Posterior cingulate gyrus (tissue), 11 donors: ENCODE data around the gene KCNK18.
A peak's percentile ranks its signal among the peaks of the same experiment; 100 is the strongest.
"Not testable (repeated sequence)": the region's sequence is repeated elsewhere in the genome, so short reads cannot be mapped to it uniquely, and the experiment has no call there.

Experiments
- DNase-seq, 10 donors: peaks; one replicate each; pipeline versions ENCODE4 v3.0.0 to v3.0.0-alpha.2; 2020 to 2021; ENCODE audit warnings: mixed read lengths in 3 of 10
- intact Hi-C: fragments of 100-400 bp; cut with DNase I; formaldehyde crosslinking; loops from one replicate; pipeline ENCODE4 v1.15.1; 2023

KCNK18 gene

GRCh38 chr10:117216611-117217195 is 19.4 kb downstream of the KCNK18 start:
- peak; percentile 37 to 95 (median 68) for DNase-seq
- intact Hi-C loops, result loop anchor here (1.0 kb wide), 1 partner anchor 104 kb away; no protein-coding TSS in a partner anchor

GRCh38 chr10:117217196-117217761 is 20.0 kb downstream of the KCNK18 start:
- DNase-seq, result peak in 1 of 10 donors; percentile 72
- intact Hi-C loops, result loop anchor here (1.0 kb wide), 1 partner anchor 103 kb away; no protein-coding TSS in a partner anchor

- intact Hi-C loops, result no loop called here
- DNase-seq, result peak in 1 of 10 donors; percentile 55
These were observed 21.4 kb downstream of the KCNK18 start for GRCh38 chr10:117218654-117219053.

- intact Hi-C loops, result no loop called here
- DNase-seq, result no peak
These were observed 23.9 kb downstream of the KCNK18 start for GRCh38 chr10:117221156-117221711.

GRCh38 chr10:117222552-117222951 is 25.3 kb downstream of the KCNK18 start:
- no peak for DNase-seq
- intact Hi-C loops, result no loop called here

GRCh38 chr10:117222976-117223692 is 25.8 kb downstream of the KCNK18 start:
- intact Hi-C loops, result no loop called here

GRCh38 chr10:117223693-117224430 is 26.6 kb downstream of the KCNK18 start:
- intact Hi-C loops, result no loop called here
- DNase-seq, result no peak

More at GRCh38 chr10:117222976-117223692, 25.8 kb downstream of the KCNK18 start:
- DNase-seq, result peak in 1 of 10 donors; percentile 32

GRCh38 chr10:117224881-117225280 is 27.6 kb downstream of the KCNK18 start:
- no peak for DNase-seq
- intact Hi-C loops, result no loop called here

- DNase-seq, result no peak
- intact Hi-C loops, result no loop called here
These were observed 29.6 kb downstream of the KCNK18 start for GRCh38 chr10:117226813-117227451.

- DNase-seq, result no peak
- intact Hi-C loops, result no loop called here
These were observed 30.9 kb downstream of the KCNK18 start for GRCh38 chr10:117228210-117228609.

- intact Hi-C loops, DNase-seq: not testable (repeated sequence)
These were observed 32.8 kb downstream of the KCNK18 start for GRCh38 chr10:117230107-117230506.

- no peak for DNase-seq
- intact Hi-C loops, result no loop called here
These were observed 40.2 kb downstream of the KCNK18 start for GRCh38 chr10:117237401-117237991.

GRCh38 chr10:117239051-117239450 is 41.8 kb downstream of the KCNK18 start:
- intact Hi-C loops, result no loop called here
- DNase-seq, result peak in 1 of 10 donors; percentile 54

- intact Hi-C loops, result no loop called here
- DNase-seq, result peak in 1 of 10 donors; percentile 45
These were observed 42.7 kb downstream of the KCNK18 start for GRCh38 chr10:117239721-117240620.

- intact Hi-C loops, result no loop called here
- peak in 2 of 10 donors; percentile 59 to 72 for DNase-seq
These were observed 43.6 kb downstream of the KCNK18 start, which contains the start of gene SLC18A2 for GRCh38 chr10:117240621-117241529. TSS of gene SLC18A2 (plus strand) at chr10:117241114. CDS start at chr10:117241694, 580 bp downstream.

GRCh38 chr10:117241541-117242462 is 44.5 kb downstream of the KCNK18 start:
- intact Hi-C loops, result no loop called here
- DNase-seq, result peak in 1 of 10 donors; percentile 77
